Measurements from ENCODE around the gene COX20. TPM values are rescaled to one million over a fixed set of nuclear protein-coding genes. Genes with fewer than 3 reads are reported as not detected.
A peak's percentile ranks its signal among the peaks of the same experiment; 100 is the strongest.

COX20 gene
- total and polyA plus RNA-seq, 2 of the 13 experiments (the other 11 are each of a cell fraction or from before 2014, with no cell fraction given) = 34.4 to 95.8 TPM

- TF ChIP-seq ZBTB37 (CRISPR knock-in tag; IDR thresholded peaks at IDR 0.05) (no peak), ZNF552 (CRISPR knock-in tag; IDR thresholded peaks at IDR 0.05; ENCODE audit: borderline replicate concordance) (peak; percentile 62; the same call in 1 of the 2 replicates), KDM6A (CRISPR knock-in tag; IDR thresholded peaks at IDR 0.05; ENCODE audit: low read depth) (0 out of 2 replicates have a peak, but pooled peaks have one; percentile 10), ZNF260 (CRISPR knock-in tag; IDR thresholded peaks at IDR 0.05; ENCODE audit: borderline replicate concordance, low read depth) (no peak), CREM (IDR thresholded peaks at IDR 0.05) (no peak; the same call in 1 of the 2 replicates), CREM (CRISPR knock-in tag; IDR thresholded peaks at IDR 0.05) (no peak), ZNF772 (CRISPR knock-in tag; IDR thresholded peaks at IDR 0.05) (peak; percentile 62; the same call in 1 of the 2 replicates), FOSL2 (CRISPR knock-in tag; IDR thresholded peaks at IDR 0.05) (no peak; the same call in 1 of the 2 replicates), KLF13 (CRISPR knock-in tag; IDR thresholded peaks at IDR 0.05) (no peak), KMT2A (CRISPR knock-in tag; IDR thresholded peaks at IDR 0.05) (peak; percentile 88), TEAD2 (CRISPR knock-in tag; IDR thresholded peaks at IDR 0.05) (peak; percentile 79; the same call in 1 of the 2 replicates), ZNF660 (CRISPR knock-in tag; IDR thresholded peaks at IDR 0.05; ENCODE audit: borderline replicate concordance, low read depth) (no peak), PCBP2 (optimal IDR thresholded peaks at IDR 0.05; ENCODE audit: low read depth, low read length, poor library complexity, severe bottlenecking) (no peak), PHF5A (CRISPR knock-in tag; IDR thresholded peaks at IDR 0.05; ENCODE audit: low read depth, unreplicated experiment) (no peak), SMARCE1 (IDR thresholded peaks at IDR 0.05; ENCODE audit: borderline replicate concordance) (no peak), CBFB (CRISPR knock-in tag; IDR thresholded peaks at IDR 0.05) (0 out of 2 replicates have a peak, but pooled peaks have one; percentile 63), ZNF674 (CRISPR knock-in tag; IDR thresholded peaks at IDR 0.05; ENCODE audit: low read depth) (no peak), FOXK1 (CRISPR knock-in tag; IDR thresholded peaks at IDR 0.05; ENCODE audit: borderline replicate concordance, low read depth) (no peak), GLMP (CRISPR knock-in tag; IDR thresholded peaks at IDR 0.05; ENCODE audit: borderline replicate concordance) (no peak)
- TF ChIP-seq, protein P1, sequence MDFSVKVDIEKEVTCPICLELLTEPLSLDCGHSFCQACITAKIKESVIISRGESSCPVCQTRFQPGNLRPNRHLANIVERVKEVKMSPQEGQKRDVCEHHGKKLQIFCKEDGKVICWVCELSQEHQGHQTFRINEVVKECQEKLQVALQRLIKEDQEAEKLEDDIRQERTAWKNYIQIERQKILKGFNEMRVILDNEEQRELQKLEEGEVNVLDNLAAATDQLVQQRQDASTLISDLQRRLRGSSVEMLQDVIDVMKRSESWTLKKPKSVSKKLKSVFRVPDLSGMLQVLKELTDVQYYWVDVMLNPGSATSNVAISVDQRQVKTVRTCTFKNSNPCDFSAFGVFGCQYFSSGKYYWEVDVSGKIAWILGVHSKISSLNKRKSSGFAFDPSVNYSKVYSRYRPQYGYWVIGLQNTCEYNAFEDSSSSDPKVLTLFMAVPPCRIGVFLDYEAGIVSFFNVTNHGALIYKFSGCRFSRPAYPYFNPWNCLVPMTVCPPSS (IDR thresholded peaks at IDR 0.05) = no peak
- TF ChIP-seq, protein P2, sequence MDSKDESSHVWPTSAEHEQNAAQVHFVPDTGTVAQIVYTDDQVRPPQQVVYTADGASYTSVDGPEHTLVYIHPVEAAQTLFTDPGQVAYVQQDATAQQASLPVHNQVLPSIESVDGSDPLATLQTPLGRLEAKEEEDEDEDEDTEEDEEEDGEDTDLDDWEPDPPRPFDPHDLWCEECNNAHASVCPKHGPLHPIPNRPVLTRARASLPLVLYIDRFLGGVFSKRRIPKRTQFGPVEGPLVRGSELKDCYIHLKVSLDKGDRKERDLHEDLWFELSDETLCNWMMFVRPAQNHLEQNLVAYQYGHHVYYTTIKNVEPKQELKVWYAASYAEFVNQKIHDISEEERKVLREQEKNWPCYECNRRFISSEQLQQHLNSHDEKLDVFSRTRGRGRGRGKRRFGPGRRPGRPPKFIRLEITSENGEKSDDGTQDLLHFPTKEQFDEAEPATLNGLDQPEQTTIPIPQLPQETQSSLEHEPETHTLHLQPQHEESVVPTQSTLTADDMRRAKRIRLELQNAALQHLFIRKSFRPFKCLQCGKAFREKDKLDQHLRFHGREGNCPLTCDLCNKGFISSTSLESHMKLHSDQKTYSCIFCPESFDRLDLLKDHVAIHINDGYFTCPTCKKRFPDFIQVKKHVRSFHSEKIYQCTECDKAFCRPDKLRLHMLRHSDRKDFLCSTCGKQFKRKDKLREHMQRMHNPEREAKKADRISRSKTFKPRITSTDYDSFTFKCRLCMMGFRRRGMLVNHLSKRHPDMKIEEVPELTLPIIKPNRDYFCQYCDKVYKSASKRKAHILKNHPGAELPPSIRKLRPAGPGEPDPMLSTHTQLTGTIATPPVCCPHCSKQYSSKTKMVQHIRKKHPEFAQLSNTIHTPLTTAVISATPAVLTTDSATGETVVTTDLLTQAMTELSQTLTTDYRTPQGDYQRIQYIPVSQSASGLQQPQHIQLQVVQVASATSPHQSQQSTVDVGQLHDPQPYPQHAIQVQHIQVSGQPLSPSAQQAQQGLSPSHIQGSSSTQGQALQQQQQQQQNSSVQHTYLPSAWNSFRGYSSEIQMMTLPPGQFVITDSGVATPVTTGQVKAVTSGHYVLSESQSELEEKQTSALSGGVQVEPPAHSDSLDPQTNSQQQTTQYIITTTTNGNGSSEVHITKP (CRISPR knock-in tag; IDR thresholded peaks at IDR 0.05; ENCODE audit: low read depth) = peak; percentile 59; the same call in 1 of the 2 replicates
Observed at GRCh38 chr1:244864253-244865027, 29.0 kb downstream of the COX20 start, which contains the start of gene HNRNPU (continued).

Data from HepG2 (cell line).